Right lobe of liver (tissue), 6 donors: ENCODE results near the gene PHLDB2. TPM values are rescaled to one million over a fixed set of nuclear protein-coding genes. Genes with fewer than 3 reads are reported as not detected.

ENCODE experiments used
- ATAC-seq, 4 donors: fragments of 200-7000 bp; cut with Tn5 transposase; one replicate each; pipeline ENCODE4 v1.9.1; 2020; ENCODE audit warnings: mild to moderate bottlenecking in 4 of 4, moderate library complexity in 4 of 4
- DNase-seq, 3 donors: peaks; one replicate each; pipeline ENCODE4 v3.0.0-alpha.2; 2020
- H3K27ac ChIP-seq, 3 donors: fragments of 200-600 bp; one replicate each; pipeline ENCODE4 v1.8.0; 2022
- H3K27me3 ChIP-seq, 2 donors: fragments of 200-600 bp; one replicate each; pipeline ENCODE4 v1.8.0; 2022
- H3K36me3 ChIP-seq, 4 donors: fragments of 200-600 bp; sonication (generic) in 1 of 4; one replicate each; pipeline versions ENCODE4 v1.5.1 to v1.8.0; 2017 to 2022; ENCODE audit warnings: control low read depth in 1 of 4
- H3K4me1 ChIP-seq, 4 donors: fragments of 200-600 bp; sonication (generic) in 1 of 4; one replicate each; pipeline versions ENCODE4 v1.5.1 to v1.8.0; 2017 to 2022; ENCODE audit warnings: control low read depth in 1 of 4
- H3K4me3 ChIP-seq, 3 donors: fragments of 200-600 bp; one replicate each; pipeline ENCODE4 v1.8.0; 2022
- H3K9me3 ChIP-seq, 4 donors: fragments of 200-600 bp; sonication (generic) in 1 of 4; one replicate each; pipeline versions ENCODE4 v1.5.1 to v1.8.0; 2017 to 2022; ENCODE audit warnings: control low read depth in 1 of 4
- POLR2A ChIP-seq: fragments of 450-650 bp; IDR thresholded peaks from one replicate; pipeline ENCODE4 v1.6.1; 2017; ENCODE audit warnings: antibody characterized with exemption, mild to moderate bottlenecking
- WGBS: methylation state at CpG from one replicate; pipeline ENCODE4 v1.1.6; 2018; ENCODE audit warnings: low coverage, low lambda C conversion rate; ENCODE audit not compliant: insufficient coverage; ENCODE audit errors: missing lambda C conversion rate; 5-methylcytosine and 5-hydroxymethylcytosine counted together
- intact Hi-C, 2 donors: fragments of 100-400 bp; cut with DNase I; formaldehyde crosslinking; loops; one replicate each; pipeline versions ENCODE4 v1.11.2 to v1.14.1; 2022
- total RNA-seq, 6 experiments: library from RNA; depleted of rRNA in 2 of 6; stranded (reverse); fragments of >200 nt in 2 of 6; fragmentation: NEBNext Ultra II Directional in 3 of 6; extraction: Animal tissue kit (Norgen Biotek cat#: 25700) in 3 of 6; gene quantifications; one replicate each; pipeline versions ENCODE4 v1.1.0 to v1.2.4, GENCODE V29; 2016 to 2023
- TF ChIP-seq, protein P1 (sequence below), 4 donors: fragments of 200-600 bp in 3 of 4; fragments of 450-650 bp in 1 of 4; IDR thresholded peaks; one replicate each; pipeline versions ENCODE4 v1.5.1 to v1.8.0; 2016 to 2022; ENCODE audit warnings: antibody characterized with exemption in 4 of 4, mild to moderate bottlenecking in 2 of 4
- donor health status: DM: no; HTN: yes; CAD: no.
- donor health status: DM: no; HTN: no; CAD: no.
- donor health status: DM: no; HTN: no; CAD: no.
- donor health status: DM: no; HTN: yes; CAD: no.
- donor health status: DM: no; HTN: yes; CAD: no.

The PHLDB2 gene
- total RNA-seq, 6 experiments from 2014 or later: 21.9 to 40.6 (median 31.2) TPM

DNA sequence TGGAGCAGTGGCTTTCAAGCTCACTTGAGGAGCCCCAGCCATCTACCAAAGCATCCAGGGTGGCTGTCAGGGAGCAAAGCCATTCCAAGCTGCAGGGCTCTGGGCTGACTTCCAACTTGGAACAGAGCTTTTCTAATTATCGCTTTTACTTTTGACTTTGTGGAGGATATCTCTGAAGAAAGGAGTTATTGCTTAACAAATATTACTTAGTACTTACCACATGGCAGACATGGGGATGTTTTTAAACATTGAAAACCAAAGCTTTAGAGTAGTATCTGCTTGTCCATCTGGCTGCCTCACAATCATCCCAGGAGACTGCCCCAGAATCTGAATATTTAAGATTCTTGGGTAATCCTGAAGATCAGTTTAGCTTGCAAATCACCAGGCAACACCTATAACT is 148.6 kb downstream of the PHLDB2 start:
- Histone ChIP-seq H3K4me1 (peaks cover 0 to 12% (median 6%) of the 10 kb centered on the region in 4 donors), H3K36me3 (no peaks in the 10 kb centered on the region), H3K9me3 (no peaks in the 10 kb centered on the region), H3K27me3 (no peaks in the 10 kb centered on the region), H3K27ac (no peak overlapping the region), H3K4me3 (no peak overlapping the region)
- ATAC-seq: no peak
- DNase-seq: no peak
- intact Hi-C loops: no loop called here
- TF ChIP-seq, protein P1, sequence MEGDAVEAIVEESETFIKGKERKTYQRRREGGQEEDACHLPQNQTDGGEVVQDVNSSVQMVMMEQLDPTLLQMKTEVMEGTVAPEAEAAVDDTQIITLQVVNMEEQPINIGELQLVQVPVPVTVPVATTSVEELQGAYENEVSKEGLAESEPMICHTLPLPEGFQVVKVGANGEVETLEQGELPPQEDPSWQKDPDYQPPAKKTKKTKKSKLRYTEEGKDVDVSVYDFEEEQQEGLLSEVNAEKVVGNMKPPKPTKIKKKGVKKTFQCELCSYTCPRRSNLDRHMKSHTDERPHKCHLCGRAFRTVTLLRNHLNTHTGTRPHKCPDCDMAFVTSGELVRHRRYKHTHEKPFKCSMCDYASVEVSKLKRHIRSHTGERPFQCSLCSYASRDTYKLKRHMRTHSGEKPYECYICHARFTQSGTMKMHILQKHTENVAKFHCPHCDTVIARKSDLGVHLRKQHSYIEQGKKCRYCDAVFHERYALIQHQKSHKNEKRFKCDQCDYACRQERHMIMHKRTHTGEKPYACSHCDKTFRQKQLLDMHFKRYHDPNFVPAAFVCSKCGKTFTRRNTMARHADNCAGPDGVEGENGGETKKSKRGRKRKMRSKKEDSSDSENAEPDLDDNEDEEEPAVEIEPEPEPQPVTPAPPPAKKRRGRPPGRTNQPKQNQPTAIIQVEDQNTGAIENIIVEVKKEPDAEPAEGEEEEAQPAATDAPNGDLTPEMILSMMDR (IDR thresholded peaks at IDR 0.05): no peak
- TF ChIP-seq POLR2A: no peak
- 11% methylated on average over 1 of the region's 1 CpG for WGBS

- Histone ChIP-seq H3K27ac (no peak overlapping the region), H3K27me3 (no peaks in the 10 kb centered on the region), H3K36me3 (no peaks in the 10 kb centered on the region), H3K9me3 (no peaks in the 10 kb centered on the region), H3K4me3 (no peak overlapping the region), H3K4me1 (peaks cover 0 to 12% (median 6%) of the 10 kb centered on the region in 4 donors)
- ATAC-seq (no peak), DNase-seq (no peak)
- 90% methylated on average over 2 of the region's 2 CpGs for WGBS
- intact Hi-C loops: no loop called here
- TF ChIP-seq, protein P1 (IDR thresholded peaks at IDR 0.05): no peak
- no peak for TF ChIP-seq POLR2A
Observed at GRCh38 chr3:112009670-112010069, 150.6 kb downstream of the PHLDB2 start.

- H3K4me3 ChIP-seq: no peak overlapping the region
- ATAC-seq: no peak
- no peaks in the 10 kb centered on the region for H3K27me3 ChIP-seq
- H3K36me3 ChIP-seq: no peaks in the 10 kb centered on the region
- H3K27ac ChIP-seq: no peak overlapping the region
- TF ChIP-seq, protein P1 (IDR thresholded peaks at IDR 0.05): no peak
- no peak for TF ChIP-seq POLR2A
- H3K9me3 ChIP-seq: no peaks in the 10 kb centered on the region
- DNase-seq: no peak
- H3K4me1 ChIP-seq: peaks cover 0 to 12% (median 6%) of the 10 kb centered on the region in 4 donors
- WGBS: 69% methylated on average over 3 of the region's 3 CpGs
- intact Hi-C loops: no loop called here
Observed at GRCh38 chr3:112010636-112011035, 151.6 kb downstream of the PHLDB2 start.

- Histone ChIP-seq H3K4me1 (peaks cover 0 to 12% (median 6%) of the 10 kb centered on the region in 4 donors), H3K27me3 (no peaks in the 10 kb centered on the region), H3K36me3 (no peaks in the 10 kb centered on the region), H3K27ac (no peak overlapping the region), H3K4me3 (no peak overlapping the region), H3K9me3 (no peaks in the 10 kb centered on the region)
- WGBS: 59% methylated on average over 4 of the region's 6 CpGs
- TF ChIP-seq, protein P1 (IDR thresholded peaks at IDR 0.05): no peak
- no peak for TF ChIP-seq POLR2A
- ATAC-seq (no peak), DNase-seq (no peak)
- intact Hi-C loops: no loop called here
Observed at GRCh38 chr3:112011376-112011940, 152.4 kb downstream of the PHLDB2 start.
